ENCODE data around the gene ELOVL1.
A peak's percentile ranks its signal among the peaks of the same experiment; 100 is the strongest.

The ELOVL1 gene

GRCh38 chr1:43354936-43355335 lies 12.9 kb downstream of the ELOVL1 start:
- Histone ChIP-seq H3K4me3 (replicated peaks; ENCODE audit: insufficient read depth, low read length) (no peak overlapping the region), H3K27me3 (ENCODE audit: insufficient read depth, poor library complexity, severe bottlenecking) (no peaks in the 10 kb centered on the region), H3K27ac (replicated peaks) (no peak overlapping the region)
- no peak for DNase-seq (ENCODE audit: low read depth in 1 of 2, low spot score in 1 of 2)
- no peak for TF ChIP-seq POLR2AphosphoS5 (IDR thresholded peaks at IDR 0.05; ENCODE audit: low read depth)
- TF ChIP-seq REST (IDR thresholded peaks at IDR 0.05; ENCODE audit: insufficient replicate concordance, low read depth), result no peak
- no peak for TF ChIP-seq SPI1 (IDR thresholded peaks at IDR 0.05; ENCODE audit: borderline replicate concordance, low read depth)
- no peak for TF ChIP-seq CTCF (IDR thresholded peaks at IDR 0.05; ENCODE audit: insufficient read depth, low read length)
- TF ChIP-seq GABPA (IDR thresholded peaks at IDR 0.05; ENCODE audit: low read depth), result no peak

GRCh38 chr1:43354471-43354870 lies 13.3 kb downstream of the ELOVL1 start:
- no peaks in the 10 kb centered on the region for H3K27me3 ChIP-seq (ENCODE audit: insufficient read depth, poor library complexity, severe bottlenecking)
- DNase-seq (ENCODE audit: low read depth in 1 of 2, low spot score in 1 of 2), result no peak
- no peak overlapping the region for H3K27ac ChIP-seq (replicated peaks)
- no peak overlapping the region for H3K4me3 ChIP-seq (replicated peaks; ENCODE audit: insufficient read depth, low read length)
- TF ChIP-seq POLR2AphosphoS5 (IDR thresholded peaks at IDR 0.05; ENCODE audit: low read depth), result no peak
- TF ChIP-seq REST (IDR thresholded peaks at IDR 0.05; ENCODE audit: insufficient replicate concordance, low read depth), result no peak
- no peak for TF ChIP-seq CTCF (IDR thresholded peaks at IDR 0.05; ENCODE audit: insufficient read depth, low read length)
- TF ChIP-seq GABPA (IDR thresholded peaks at IDR 0.05; ENCODE audit: low read depth), result no peak

GRCh38 chr1:43352881-43353280 lies 14.9 kb downstream of the ELOVL1 start:
- DNase-seq (ENCODE audit: low read depth in 1 of 2, low spot score in 1 of 2), result no peak
- H3K27me3 ChIP-seq (ENCODE audit: insufficient read depth, poor library complexity, severe bottlenecking), result no peaks in the 10 kb centered on the region
- no peak overlapping the region for H3K27ac ChIP-seq (replicated peaks)

More at GRCh38 chr1:43352881-43353280, 14.9 kb downstream of the ELOVL1 start:
- TF ChIP-seq SPI1 (IDR thresholded peaks at IDR 0.05; ENCODE audit: borderline replicate concordance, low read depth), result peak; percentile 6; the same call in 1 of the 2 replicates
- TF ChIP-seq CTCF (IDR thresholded peaks at IDR 0.05; ENCODE audit: insufficient read depth, low read length), result no peak
- no peak for TF ChIP-seq POLR2AphosphoS5 (IDR thresholded peaks at IDR 0.05; ENCODE audit: low read depth)
- TF ChIP-seq REST (IDR thresholded peaks at IDR 0.05; ENCODE audit: insufficient replicate concordance, low read depth), result no peak
- TF ChIP-seq GABPA (IDR thresholded peaks at IDR 0.05; ENCODE audit: low read depth), result no peak
- H3K4me3 ChIP-seq (replicated peaks; ENCODE audit: insufficient read depth, low read length), result no peak overlapping the region
